ENCODE results near the gene MASP1.

The MASP1 gene

DNA sequence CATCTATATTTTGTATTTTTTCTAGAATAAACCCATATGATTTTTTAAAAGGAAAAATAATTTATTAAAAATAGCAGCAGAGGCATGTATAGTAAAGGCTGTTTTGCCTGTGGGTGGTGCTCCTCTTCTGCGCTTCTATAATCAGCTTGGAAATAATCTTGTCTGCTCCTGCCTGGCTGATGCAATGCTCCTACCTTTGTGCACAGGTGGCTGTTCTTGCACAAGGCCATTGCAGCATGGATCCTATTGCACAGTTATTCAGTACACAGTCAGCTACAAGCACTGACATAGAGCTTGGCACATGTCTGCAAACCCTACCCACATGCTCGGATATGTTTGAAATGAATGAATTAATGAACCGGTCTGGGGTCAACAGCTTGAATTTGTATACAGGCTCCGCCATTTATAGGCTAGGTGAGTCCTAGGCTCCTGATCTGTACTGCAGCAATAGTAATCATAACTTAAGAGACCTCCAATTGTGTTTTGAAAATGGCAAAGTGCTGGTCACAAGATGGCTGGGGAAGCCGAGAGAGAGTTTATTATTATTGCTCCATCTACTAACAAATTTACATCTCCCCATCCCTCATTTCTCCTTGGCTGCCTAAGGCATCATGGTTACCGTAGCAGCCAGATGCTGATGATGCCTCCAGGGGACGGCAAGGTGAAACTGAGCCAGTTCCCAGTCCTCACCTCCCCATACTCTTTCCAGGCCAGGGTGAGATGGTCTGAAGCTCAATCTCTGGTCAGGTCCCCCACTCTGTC, 94.8 kb downstream of the MASP1 start:
- no peak for DNase-seq (ENCODE audit: low read depth, low spot score)
- ChIA-PET POLR2A (no interaction called here), CTCF (interaction anchor here (0.9 to 1.2 kb wide), 3 partner anchors 32 to 483 kb away, joined by 3 to 4 read pairs (median 3); partner anchors contain the start of gene RPL39L)

DNA sequence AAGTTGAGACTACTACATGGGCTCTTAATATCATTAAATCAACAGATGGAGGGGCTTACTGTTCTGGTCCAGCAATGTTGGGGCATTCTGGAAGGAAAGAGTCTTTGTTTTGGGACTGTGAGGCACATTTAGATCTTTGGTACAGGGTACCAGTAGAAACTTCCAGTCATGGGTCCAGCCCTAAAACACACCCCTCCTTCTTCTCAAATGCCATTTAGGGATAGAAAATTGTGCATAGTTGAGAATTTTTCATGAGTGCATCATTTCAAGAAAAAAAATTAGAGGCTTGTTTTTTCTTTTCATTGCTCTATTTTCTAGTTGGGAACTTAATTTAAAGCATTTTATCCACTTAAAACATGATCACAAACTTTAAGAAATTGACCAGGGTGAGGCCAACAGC, 98.4 kb downstream of the MASP1 start:
- TF ChIP-seq CTCF (IDR thresholded peaks at IDR 0.05; ENCODE audit: insufficient read depth, low read length, missing control alignments) = no peak
- ChIA-PET POLR2A (no interaction called here), CTCF (interaction anchor here (1.3 to 3.3 kb wide), 2 partner anchors 9 to 54 kb away, joined by 3 to 12 read pairs; partner anchors contain the start of gene RPL39L)
- H3K4me3 ChIP-seq (ENCODE audit: low read depth, low read length) = no peak overlapping the region
- no peak for DNase-seq (ENCODE audit: low read depth, low spot score)

More for the DNA sequence above, 94.8 kb downstream of the MASP1 start:
- no peak overlapping the region for H3K4me3 ChIP-seq (ENCODE audit: low read depth, low read length)
- no peak for TF ChIP-seq CTCF (IDR thresholded peaks at IDR 0.05; ENCODE audit: insufficient read depth, low read length, missing control alignments)

DNA sequence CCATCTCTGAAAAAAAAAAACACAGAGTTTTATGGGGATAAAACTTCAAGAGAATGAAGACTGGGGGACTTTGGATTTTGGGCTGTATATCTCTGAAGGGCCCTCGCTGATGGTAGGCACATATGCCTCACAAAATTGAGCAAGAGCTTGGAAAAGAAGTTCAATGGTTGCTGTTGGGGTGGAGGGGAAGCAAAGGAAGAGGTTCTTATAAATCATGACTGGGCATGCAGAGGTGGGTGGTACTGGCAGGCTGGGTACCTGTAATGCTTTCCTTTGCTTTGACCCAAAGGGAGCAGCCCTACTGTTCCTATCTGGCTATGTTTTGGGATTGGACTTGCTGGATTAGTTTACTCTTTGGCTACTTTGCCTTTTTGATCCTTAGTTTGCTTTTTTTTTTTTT, 100.3 kb downstream of the MASP1 start:
- TF ChIP-seq CTCF (IDR thresholded peaks at IDR 0.05; ENCODE audit: insufficient read depth, low read length, missing control alignments) = no peak
- POLR2A ChIA-PET = no interaction called here
- CTCF ChIA-PET = interaction anchor here (1.3 to 1.7 kb wide), 2 partner anchors 9 to 26 kb away, joined by 6 to 7 read pairs; no protein-coding TSS in a partner anchor

DNA sequence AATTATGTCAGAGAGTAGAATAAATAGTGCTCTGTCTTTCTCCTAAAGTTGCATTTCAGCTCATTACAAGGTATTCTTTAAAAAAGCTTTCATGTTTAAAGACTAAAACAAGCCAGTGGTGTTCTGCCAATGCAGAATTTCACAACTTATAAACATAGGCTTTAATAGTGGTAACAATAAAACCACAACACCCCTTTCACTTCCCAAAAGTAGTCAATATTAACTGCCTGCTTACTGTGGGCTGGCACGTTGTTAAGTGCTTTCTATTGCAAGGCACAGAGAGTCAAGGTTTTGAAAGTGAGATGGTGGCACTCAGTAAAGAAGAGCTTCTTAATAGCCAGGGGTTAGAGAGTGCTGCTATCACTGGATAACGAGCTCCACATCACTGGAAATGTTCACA, 102.6 kb downstream of the MASP1 start:
- ChIA-PET POLR2A (no interaction called here), CTCF (interaction anchor here (1.1 to 1.5 kb wide), 3 partner anchors 32 to 490 kb away, joined by 3 to 4 read pairs (median 3); no protein-coding TSS in a partner anchor)
- no peak for TF ChIP-seq CTCF (IDR thresholded peaks at IDR 0.05; ENCODE audit: insufficient read depth, low read length, missing control alignments)
- DNase-seq (ENCODE audit: low read depth, low spot score) = no peak
- no peak overlapping the region for H3K4me3 ChIP-seq (ENCODE audit: low read depth, low read length)

More for the DNA sequence above, 100.3 kb downstream of the MASP1 start:
- no peak overlapping the region for H3K4me3 ChIP-seq (ENCODE audit: low read depth, low read length)
- DNase-seq (ENCODE audit: low read depth, low spot score) = no peak

DNA sequence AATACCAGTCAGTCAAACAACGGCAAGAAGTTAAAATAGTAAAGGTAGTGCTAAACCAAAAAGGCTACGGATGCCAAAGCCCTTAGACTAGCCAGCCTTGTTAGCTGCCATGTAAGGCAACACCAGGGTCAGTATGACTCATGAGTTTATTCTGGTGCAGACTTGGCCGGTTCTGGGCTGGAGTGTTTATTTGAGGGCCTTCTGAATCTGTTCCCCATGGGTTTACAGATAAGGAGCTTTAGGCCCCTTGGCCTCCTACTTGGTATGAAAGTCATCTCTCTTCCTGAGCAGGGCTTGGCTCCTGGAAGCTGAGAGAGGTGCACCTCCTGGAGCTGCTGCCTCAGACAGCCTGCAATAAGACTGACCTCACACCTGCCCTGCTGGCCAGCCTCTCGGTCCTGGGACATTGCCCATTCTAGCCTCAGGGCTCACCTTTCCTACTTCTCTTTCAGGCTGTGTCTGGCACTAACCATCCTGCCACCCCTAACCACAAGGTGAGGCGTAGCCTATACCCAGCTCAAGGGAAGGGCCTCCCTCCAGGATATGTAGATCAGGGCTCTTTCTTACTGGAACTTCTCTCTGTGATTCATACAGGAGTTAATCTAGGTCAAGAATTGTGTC, 104.6 kb downstream of the MASP1 start:
- H3K4me3 ChIP-seq (ENCODE audit: low read depth, low read length) = no peak overlapping the region
- peak; percentile 65 for DNase-seq (ENCODE audit: low read depth, low spot score)
- TF ChIP-seq CTCF (IDR thresholded peaks at IDR 0.05; ENCODE audit: insufficient read depth, low read length, missing control alignments) = no peak
- CTCF ChIA-PET = interaction anchor here (0.8 to 2.0 kb wide), 6 partner anchors 13 to 492 kb away, joined by 3 to 8 read pairs (median 4); partner anchors contain the start of gene RPL39L
- POLR2A ChIA-PET = no interaction called here

- POLR2A ChIA-PET = no interaction called here
- H3K4me3 ChIP-seq (ENCODE audit: low read depth, low read length) = no peak overlapping the region
- no peak for DNase-seq (ENCODE audit: low read depth, low spot score)
- no peak for TF ChIP-seq CTCF (IDR thresholded peaks at IDR 0.05; ENCODE audit: insufficient read depth, low read length, missing control alignments)
- CTCF ChIA-PET = interaction anchor here (0.8 to 2.0 kb wide), 7 partner anchors 13 to 493 kb away, joined by 3 to 8 read pairs (median 4); partner anchors contain the start of gene RPL39L
Measured at GRCh38 chr3:187186375-187186774, 105.2 kb downstream of the MASP1 start.
